Testis (tissue), 3 donors: ENCODE results near the gene RAB3C. TPM values are rescaled to one million over a fixed set of nuclear protein-coding genes. Genes with fewer than 3 reads are reported as not detected.
A peak's percentile ranks its signal among the peaks of the same experiment; 100 is the strongest.

ENCODE experiments used
- DNase-seq: peaks from one replicate; pipeline ENCODE4 v3.0.0-alpha.2; 2019
- H3K27ac ChIP-seq, 2 donors: fragments of 200-600 bp; sonication (generic); one replicate each; pipeline ENCODE4 v1.5.1; 2019
- H3K27me3 ChIP-seq: fragments of 200-600 bp; sonication (generic); one replicate; pipeline ENCODE4 v1.5.1; 2019
- H3K36me3 ChIP-seq: fragments of 200-600 bp; sonication (generic); one replicate; pipeline ENCODE4 v1.5.1; 2017; ENCODE audit warnings: low read depth; ENCODE audit errors: missing control alignments
- H3K4me1 ChIP-seq: fragments of 200-600 bp; sonication (generic); one replicate; pipeline ENCODE4 v1.5.1; 2019
- H3K4me3 ChIP-seq, 2 donors: fragments of 200-600 bp; sonication (generic); one replicate each; pipeline ENCODE4 v1.5.1; 2017 to 2019
- H3K9me3 ChIP-seq: fragments of 200-600 bp; sonication (generic); one replicate; pipeline ENCODE4 v1.5.1; 2017
- POLR2A ChIP-seq: fragments of 450-650 bp; IDR thresholded peaks from one replicate; pipeline ENCODE4 v1.6.1; 2017; ENCODE audit warnings: antibody characterized with exemption, mild to moderate bottlenecking, moderate library complexity
- WGBS, 2 donors: methylation state at CpG; one replicate each; pipeline ENCODE4 v1.1.5; 2018; 5-methylcytosine and 5-hydroxymethylcytosine counted together
- intact Hi-C: fragments of 100-400 bp; cut with DNase I; formaldehyde crosslinking; loops from one replicate; pipeline ENCODE4 v1.15.1; 2023; ENCODE audit warnings: low total_unique reads
- polyA plus RNA-seq: library from polyadenylated mRNA; stranded (reverse); fragments of 350-450 nt; fragmentation: Illumina TruSeq; extraction: RNeasy Lipid Tissue Mini Kit (QIAGEN cat#74804); gene quantifications from one replicate; pipeline ENCODE4 v1.2.3, GENCODE V29; 2014; ENCODE audit warnings: low read depth, low replicate concordance; ENCODE audit not compliant: insufficient read depth
- total RNA-seq, 2 donors: library from RNA; depleted of rRNA; stranded (reverse); fragments of >200 nt; gene quantifications; one replicate each; pipeline ENCODE4 v1.2.3, GENCODE V29; 2016
- TF ChIP-seq, protein P1 (sequence below), 3 experiments: fragments of 450-650 bp in 2 of 3; fragments of 200-600 bp in 1 of 3; sonication (generic) in 1 of 3; IDR thresholded peaks; one replicate each; pipeline ENCODE4 v1.5.1; 2016 to 2019; ENCODE audit warnings: antibody characterized with exemption in 3 of 3, mild to moderate bottlenecking in 2 of 3, moderate library complexity in 1 of 3

RAB3C gene
- total and polyA plus RNA-seq, 3 donors from 2014 or later = 0.47 to 2.5 (median 1.8) TPM

DNA sequence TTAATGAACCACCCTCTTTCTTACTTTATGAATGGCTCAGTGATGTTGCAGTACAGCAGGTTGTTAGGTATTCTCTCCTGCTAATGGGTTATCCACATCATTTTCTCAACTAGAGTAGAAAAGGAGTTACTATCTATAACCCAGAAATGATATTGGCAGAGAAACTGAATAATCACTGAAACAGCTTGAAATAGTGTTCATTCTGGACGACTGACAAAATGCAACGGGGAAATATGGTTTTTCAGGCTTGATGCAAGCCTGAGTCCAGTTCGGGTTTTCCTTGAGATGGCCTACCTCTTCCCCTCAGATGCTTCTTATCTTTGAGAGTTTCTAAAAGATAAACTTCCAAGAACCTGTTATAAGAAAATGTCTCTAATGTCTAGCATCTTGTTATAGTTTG is 187.3 kb downstream of the RAB3C start:
- Histone ChIP-seq H3K4me3 (no peak overlapping the region), H3K27me3 (no peaks in the 10 kb centered on the region), H3K4me1 (no peaks in the 10 kb centered on the region)

DNA sequence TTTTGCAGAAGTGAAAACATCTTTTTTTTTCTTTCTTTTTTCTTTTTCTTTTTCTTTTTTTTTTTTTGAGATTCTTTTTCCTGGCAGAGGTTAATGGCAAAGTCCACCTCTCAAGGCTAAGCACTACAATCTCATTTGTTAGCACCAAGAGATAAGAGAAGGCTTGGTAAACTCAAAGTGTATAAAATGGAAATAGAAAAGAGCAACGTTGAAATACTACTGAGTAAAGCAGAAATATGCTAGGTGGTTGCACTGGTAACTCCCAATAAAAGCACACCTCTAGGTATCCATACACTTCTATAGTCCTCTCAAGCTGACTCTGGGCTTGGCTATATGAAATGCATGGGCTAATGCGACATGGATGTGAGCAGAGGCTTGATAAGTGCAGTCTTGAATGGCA is 188.9 kb downstream of the RAB3C start:
- Histone ChIP-seq H3K4me1 (no peaks in the 10 kb centered on the region), H3K27ac (no peak overlapping the region), H3K27me3 (no peaks in the 10 kb centered on the region), H3K4me3 (no peak overlapping the region), H3K36me3 (no peaks in the 10 kb centered on the region), H3K9me3 (no peaks in the 10 kb centered on the region)
- WGBS, 2 donors = 63 to 67% methylated on average over 2 of the region's 2 CpGs
- intact Hi-C loops = no loop called here
- TF ChIP-seq, protein P1, sequence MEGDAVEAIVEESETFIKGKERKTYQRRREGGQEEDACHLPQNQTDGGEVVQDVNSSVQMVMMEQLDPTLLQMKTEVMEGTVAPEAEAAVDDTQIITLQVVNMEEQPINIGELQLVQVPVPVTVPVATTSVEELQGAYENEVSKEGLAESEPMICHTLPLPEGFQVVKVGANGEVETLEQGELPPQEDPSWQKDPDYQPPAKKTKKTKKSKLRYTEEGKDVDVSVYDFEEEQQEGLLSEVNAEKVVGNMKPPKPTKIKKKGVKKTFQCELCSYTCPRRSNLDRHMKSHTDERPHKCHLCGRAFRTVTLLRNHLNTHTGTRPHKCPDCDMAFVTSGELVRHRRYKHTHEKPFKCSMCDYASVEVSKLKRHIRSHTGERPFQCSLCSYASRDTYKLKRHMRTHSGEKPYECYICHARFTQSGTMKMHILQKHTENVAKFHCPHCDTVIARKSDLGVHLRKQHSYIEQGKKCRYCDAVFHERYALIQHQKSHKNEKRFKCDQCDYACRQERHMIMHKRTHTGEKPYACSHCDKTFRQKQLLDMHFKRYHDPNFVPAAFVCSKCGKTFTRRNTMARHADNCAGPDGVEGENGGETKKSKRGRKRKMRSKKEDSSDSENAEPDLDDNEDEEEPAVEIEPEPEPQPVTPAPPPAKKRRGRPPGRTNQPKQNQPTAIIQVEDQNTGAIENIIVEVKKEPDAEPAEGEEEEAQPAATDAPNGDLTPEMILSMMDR (IDR thresholded peaks at IDR 0.05) = no peak
- TF ChIP-seq POLR2A = no peak
- no peak for DNase-seq

More for the DNA sequence above, 187.3 kb downstream of the RAB3C start:
- DNase-seq = no peak
- WGBS, 2 donors = 66 to 69% methylated on average over 3 of the region's 3 CpGs
- intact Hi-C loops = no loop called here
- no peaks in the 10 kb centered on the region for H3K9me3 ChIP-seq
- H3K27ac ChIP-seq = no peak overlapping the region
- TF ChIP-seq, protein P1 (IDR thresholded peaks at IDR 0.05) = no peak
- no peaks in the 10 kb centered on the region for H3K36me3 ChIP-seq

DNA sequence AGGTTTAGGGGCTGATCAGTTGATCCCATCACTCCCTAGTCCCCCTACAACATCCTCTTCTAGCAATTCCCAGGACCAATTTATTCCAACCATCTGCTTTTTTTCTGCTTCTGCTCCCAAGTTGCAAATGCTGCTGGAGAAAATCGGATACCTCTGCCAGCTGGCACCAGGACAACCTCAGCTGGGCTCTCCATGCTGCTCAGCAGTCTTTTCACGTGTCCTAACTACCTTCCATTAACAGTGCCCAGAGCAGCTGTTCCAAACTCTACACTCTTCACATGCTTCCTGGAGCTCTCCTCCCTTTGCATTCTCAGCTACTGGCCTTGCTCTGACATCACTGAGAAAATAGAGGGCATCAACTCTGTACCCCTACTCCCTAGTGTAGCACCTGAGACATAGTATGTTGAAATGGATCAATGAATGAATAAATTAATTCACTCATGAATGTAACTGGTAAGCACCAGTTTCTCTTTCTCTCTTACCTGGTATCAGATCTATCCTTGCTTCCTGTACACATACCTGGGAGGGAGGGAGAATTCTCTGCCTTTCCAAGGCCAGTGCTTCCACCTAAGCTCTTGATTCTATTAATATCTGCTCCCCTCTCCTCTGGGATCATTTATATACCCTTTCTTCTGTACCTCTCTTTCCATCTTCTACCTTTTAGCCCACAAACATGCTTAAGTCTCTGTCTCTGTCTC is 191.0 kb downstream of the RAB3C start:
- Histone ChIP-seq H3K4me1 (no peaks in the 10 kb centered on the region), H3K27me3 (no peaks in the 10 kb centered on the region), H3K36me3 (no peaks in the 10 kb centered on the region), H3K27ac (no peak overlapping the region), H3K4me3 (no peak overlapping the region), H3K9me3 (no peaks in the 10 kb centered on the region)
- WGBS, 2 donors = 31 to 35% methylated on average over 2 of the region's 2 CpGs
- intact Hi-C loops = no loop called here
- TF ChIP-seq POLR2A = no peak
- TF ChIP-seq, protein P1 (IDR thresholded peaks at IDR 0.05) = no peak
- peak; percentile 67 for DNase-seq

DNA sequence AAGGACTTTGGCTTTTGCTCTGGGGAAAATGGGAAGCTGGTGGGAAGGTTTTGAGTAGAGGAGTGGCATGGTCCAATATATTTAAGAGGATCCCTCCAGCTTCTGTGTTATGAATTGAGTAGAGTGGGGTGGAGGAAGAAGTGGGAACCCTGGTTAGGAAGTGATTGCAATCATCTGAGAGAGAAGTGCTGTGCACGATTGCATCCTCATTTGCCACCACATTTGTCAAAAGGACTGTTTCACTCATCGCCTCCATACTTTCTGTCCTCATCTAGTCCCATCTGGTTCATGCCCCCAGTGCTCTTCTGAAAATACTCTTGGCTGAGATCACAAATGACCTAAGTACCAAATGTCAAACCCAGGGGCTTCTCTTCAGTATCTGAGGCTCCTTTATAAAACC is 192.1 kb downstream of the RAB3C start:
- Histone ChIP-seq H3K27ac (no peak overlapping the region), H3K9me3 (no peaks in the 10 kb centered on the region), H3K27me3 (no peaks in the 10 kb centered on the region), H3K36me3 (no peaks in the 10 kb centered on the region), H3K4me3 (no peak overlapping the region), H3K4me1 (no peaks in the 10 kb centered on the region)
- WGBS, 2 donors = 83 to 85% methylated on average over 2 of the region's 2 CpGs
- DNase-seq = no peak
- TF ChIP-seq, protein P1 (IDR thresholded peaks at IDR 0.05) = no peak
- TF ChIP-seq POLR2A = no peak
- intact Hi-C loops = no loop called here

DNA sequence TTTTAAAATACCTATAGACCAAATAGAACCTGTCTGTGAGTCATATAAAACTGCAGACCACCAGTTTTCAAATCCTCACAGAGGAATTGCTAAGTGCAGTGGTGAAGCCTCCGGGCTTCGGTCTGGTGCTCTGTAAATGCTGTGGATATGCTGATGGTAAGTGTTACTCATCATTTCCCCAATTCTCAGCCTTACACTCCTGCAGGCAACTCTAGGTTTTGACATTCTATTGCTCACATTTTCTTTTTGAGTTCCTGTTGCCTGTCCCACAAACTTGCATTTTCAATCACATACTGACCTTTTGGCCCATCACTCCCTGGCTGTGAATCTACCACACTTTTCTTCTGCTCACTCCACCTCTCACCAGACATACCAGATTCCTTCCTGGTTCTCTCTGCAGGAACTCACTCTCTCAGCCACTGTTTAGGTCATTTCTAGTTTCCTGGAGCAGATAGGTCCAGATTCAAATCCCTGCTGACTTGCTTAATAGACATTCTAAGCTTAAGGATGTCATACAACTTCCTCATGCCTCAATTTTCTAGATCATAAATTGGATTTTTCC is 192.9 kb downstream of the RAB3C start:
- Histone ChIP-seq H3K4me3 (no peak overlapping the region), H3K27me3 (no peaks in the 10 kb centered on the region), H3K4me1 (no peaks in the 10 kb centered on the region), H3K9me3 (no peaks in the 10 kb centered on the region), H3K27ac (no peak overlapping the region), H3K36me3 (no peaks in the 10 kb centered on the region)
- 81 to 100% methylated on average over 2 of the region's 2 CpGs for WGBS, 2 donors
- no peak for DNase-seq
- TF ChIP-seq POLR2A = no peak
- TF ChIP-seq, protein P1 (IDR thresholded peaks at IDR 0.05) = no peak
- intact Hi-C loops = no loop called here
